Esophagus muscularis mucosa (tissue), 4 donors: ENCODE results near the gene XAB2. TPM values are rescaled to one million over a fixed set of nuclear protein-coding genes. Genes with fewer than 3 reads are reported as not detected.

Experiments used
- DNase-seq: peaks from one replicate; pipeline ENCODE4 v3.0.0-alpha.2; 2017; ENCODE audit errors: extremely low spot score
- H3K27ac ChIP-seq, 4 donors: fragments of 200-600 bp; sonication (generic); replicated peaks in 1 of 4; 1 replicate in 3 of 4; 2 replicates in 1 of 4; pipeline ENCODE4 v1.5.1; 2016 to 2019; ENCODE audit warnings: mild to moderate bottlenecking in 1 of 4
- H3K27me3 ChIP-seq, 4 donors: fragments of 200-600 bp; sonication (generic); one replicate each; pipeline versions ENCODE4 v1.5.1 to v1.6.0; 2016 to 2019
- H3K36me3 ChIP-seq, 4 donors: fragments of 200-600 bp; sonication (generic); one replicate each; pipeline ENCODE4 v1.5.1; 2016 to 2019
- H3K4me1 ChIP-seq, 4 donors: fragments of 200-600 bp; sonication (generic); one replicate each; pipeline ENCODE4 v1.5.1; 2016 to 2019
- H3K4me3 ChIP-seq, 4 donors: fragments of 200-600 bp; sonication (generic); 1 replicate in 2 of 4; 2 replicates in 2 of 4; pipeline ENCODE4 v1.5.1; 2016 to 2019; ENCODE audit warnings: mild to moderate bottlenecking in 4 of 4, moderate library complexity in 1 of 4
- H3K9me3 ChIP-seq, 4 donors: fragments of 200-600 bp; sonication (generic); 1 replicate in 3 of 4; 2 replicates in 1 of 4; pipeline ENCODE4 v1.5.1; 2016 to 2019
- CTCF ChIP-seq, 3 experiments: fragments of 200-600 bp in 2 of 3; fragments of 450-650 bp in 1 of 3; sonication (generic) in 2 of 3; IDR thresholded peaks; one replicate each; pipeline ENCODE4 v1.5.1; 2017 to 2019; ENCODE audit warnings: antibody characterized with exemption in 3 of 3, mild to moderate bottlenecking in 2 of 3, moderate library complexity in 1 of 3
- EP300 ChIP-seq: sonication (generic); formaldehyde crosslinking; IDR thresholded peaks from one replicate; pipeline ENCODE4 v1.6.1; 2017; ENCODE audit warnings: antibody characterized with exemption
- POLR2A ChIP-seq: fragments of 450-650 bp; IDR thresholded peaks from one replicate; pipeline ENCODE4 v1.6.1; 2017; ENCODE audit warnings: antibody characterized with exemption, moderate library complexity, mild to moderate bottlenecking, low read depth
- POLR2AphosphoS5 ChIP-seq, 2 donors: sonication (generic); formaldehyde crosslinking; IDR thresholded peaks; one replicate each; pipeline ENCODE4 v1.6.1; 2017; ENCODE audit warnings: antibody characterized with exemption in 2 of 2
- WGBS: methylation state at CpG from one replicate; pipeline ENCODE4 v1.1.5; 2018; 5-methylcytosine and 5-hydroxymethylcytosine counted together
- intact Hi-C: fragments of 100-400 bp; cut with DNase I; formaldehyde crosslinking; loops from one replicate; pipeline ENCODE4 v1.15.1; 2023
- total RNA-seq, 4 donors: library from RNA; depleted of rRNA; stranded (reverse); fragments of >200 nt; gene quantifications; one replicate each; pipeline versions ENCODE4 v1.1.0 to v1.2.1, GENCODE V29; 2016

Gene XAB2
- total RNA-seq, 4 donors from 2014 or later, result 32.0 to 56.2 (median 44.5) TPM

- WGBS, result 9% methylated on average over 15 of the region's 15 CpGs
- H3K4me3 ChIP-seq, result peak overlapping the region; percentile 82 to 97 (median 89)
- no peak for TF ChIP-seq POLR2AphosphoS5 (IDR thresholded peaks at IDR 0.05)
- no peak for TF ChIP-seq CTCF (IDR thresholded peaks at IDR 0.05)
- TF ChIP-seq POLR2A, result no peak
- no peak for TF ChIP-seq EP300
- no peaks in the 10 kb centered on the region for H3K27me3 ChIP-seq
- DNase-seq, result no peak
- intact Hi-C loops, result no loop called here
- no peaks in the 10 kb centered on the region for H3K9me3 ChIP-seq
- H3K36me3 ChIP-seq, result peaks cover 10 to 58% (median 42%) of the 10 kb centered on the region in 4 donors
- peak overlapping the region; percentile 82 to 92 (median 86) for H3K27ac ChIP-seq
- peaks cover 32 to 47% (median 38%) of the 10 kb centered on the region in 4 donors for H3K4me1 ChIP-seq
Measured at GRCh38 chr19:7628589-7629311, 595 bp downstream of the XAB2 start.

GRCh38 chr19:7627166-7627565, 2.2 kb downstream of the XAB2 start:
- peaks cover 26 to 67% (median 54%) of the 10 kb centered on the region in 4 donors for H3K36me3 ChIP-seq
- 93% methylated on average over 23 of the region's 24 CpGs for WGBS
- no peak for TF ChIP-seq CTCF (IDR thresholded peaks at IDR 0.05)
- no peak for TF ChIP-seq POLR2AphosphoS5 (IDR thresholded peaks at IDR 0.05)
- no peak for TF ChIP-seq EP300
- no peak for TF ChIP-seq POLR2A
- H3K9me3 ChIP-seq, result no peaks in the 10 kb centered on the region
- no peak for DNase-seq
- intact Hi-C loops, result no loop called here
- no peak overlapping the region for H3K4me3 ChIP-seq
- H3K4me1 ChIP-seq, result peaks cover 32 to 47% (median 38%) of the 10 kb centered on the region in 4 donors
- H3K27ac ChIP-seq, result no peak overlapping the region
- no peaks in the 10 kb centered on the region for H3K27me3 ChIP-seq

DNA sequence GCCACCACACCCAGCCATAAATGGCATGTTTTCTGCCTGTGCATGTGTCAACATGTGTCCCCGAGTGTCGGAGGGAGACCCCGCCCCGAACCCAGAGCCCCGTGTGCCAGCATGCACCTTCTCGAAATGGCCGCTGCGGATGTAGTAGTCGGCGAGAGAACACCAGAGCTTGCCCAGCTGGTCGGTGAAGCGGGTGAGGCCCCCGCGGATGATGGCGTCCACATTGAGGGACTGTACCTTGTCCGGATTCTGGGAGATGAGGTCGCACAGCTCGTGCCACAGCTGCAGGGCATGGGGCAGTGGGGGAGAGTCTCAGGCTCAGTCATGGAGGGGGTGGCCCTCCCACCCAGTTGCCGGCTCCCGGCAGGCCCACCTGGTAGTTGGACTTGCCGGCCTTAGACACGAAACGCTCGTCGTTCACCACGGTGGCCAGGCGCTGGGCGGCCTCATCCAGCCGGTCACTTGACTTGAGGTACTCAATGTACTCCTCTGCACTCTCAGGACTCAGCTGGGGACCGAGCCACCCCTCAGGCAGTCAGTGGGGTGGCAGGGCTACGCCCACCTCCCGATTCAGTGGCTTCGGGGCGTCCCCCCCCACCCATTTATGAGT, 3.5 kb downstream of the XAB2 start:
- 94% methylated on average over 24 of the region's 34 CpGs for WGBS
- no peak for TF ChIP-seq POLR2A
- no peak for TF ChIP-seq EP300
- no peak for TF ChIP-seq POLR2AphosphoS5 (IDR thresholded peaks at IDR 0.05)
- intact Hi-C loops, result no loop called here
- Histone ChIP-seq H3K27me3 (no peaks in the 10 kb centered on the region), H3K4me1 (peaks cover 27 to 35% (median 30%) of the 10 kb centered on the region in 4 donors), H3K36me3 (peaks cover 39 to 70% (median 63%) of the 10 kb centered on the region in 4 donors), H3K4me3 (no peak overlapping the region), H3K9me3 (no peaks in the 10 kb centered on the region), H3K27ac (no peak overlapping the region)
- no peak for DNase-seq

GRCh38 chr19:7624810-7625209, 4.5 kb downstream of the XAB2 start:
- Histone ChIP-seq H3K4me1 (peaks cover 18 to 24% (median 21%) of the 10 kb centered on the region in 4 donors), H3K27ac (no peak overlapping the region), H3K4me3 (no peak overlapping the region), H3K27me3 (no peaks in the 10 kb centered on the region), H3K36me3 (peaks cover 49 to 81% (median 74%) of the 10 kb centered on the region in 4 donors), H3K9me3 (no peaks in the 10 kb centered on the region)
- intact Hi-C loops, result no loop called here
- WGBS, result 92% methylated on average over 17 of the region's 17 CpGs
- TF ChIP-seq POLR2A (no peak), POLR2AphosphoS5 (IDR thresholded peaks at IDR 0.05) (no peak), CTCF (IDR thresholded peaks at IDR 0.05) (no peak)
- no peak for DNase-seq
